SH-SY5Y (cell line): ENCODE measurements around the gene PIP5K1B.

Source experiments
- GATA2 ChIP-seq: IDR thresholded peaks from 2 replicates; pipeline ENCODE4 v1.6.1; 2011; ENCODE audit warnings: mild to moderate bottlenecking, low read depth, low read length
- GATA3 ChIP-seq: IDR thresholded peaks from 2 replicates; pipeline ENCODE4 v1.6.1; 2011; ENCODE audit warnings: low read depth, mild to moderate bottlenecking, low read length, moderate library complexity

Gene PIP5K1B

DNA sequence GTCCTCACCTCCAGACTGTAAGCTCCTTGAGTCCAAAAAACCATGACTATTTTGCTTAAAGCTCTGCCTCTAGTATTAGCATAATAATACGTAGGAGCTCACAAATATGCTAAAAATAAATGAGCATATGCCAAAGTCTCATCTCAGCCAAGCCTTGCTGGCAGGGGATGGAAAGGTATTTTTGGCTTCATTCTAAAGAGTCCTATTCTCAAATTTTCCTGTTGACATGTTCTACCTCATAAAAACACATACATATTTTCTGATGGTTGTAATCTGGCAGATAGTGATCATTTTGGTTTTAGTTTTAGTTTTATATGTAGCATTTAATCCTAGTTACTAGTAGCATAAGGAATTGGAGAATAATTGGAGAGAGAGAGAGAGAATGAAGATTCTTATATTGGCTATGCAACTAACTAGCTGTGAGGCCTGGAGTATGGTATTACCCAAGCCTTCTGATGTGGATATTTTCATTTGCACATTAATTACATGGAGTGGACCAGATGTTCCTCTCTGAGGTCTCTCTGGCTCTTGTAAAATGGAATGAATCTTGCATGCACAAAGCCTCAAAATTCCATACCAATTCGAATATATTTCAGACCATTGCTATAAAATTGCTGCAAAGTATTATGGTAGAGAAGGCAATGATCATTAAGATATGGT is 55.8 kb downstream of the PIP5K1B start:
- TF ChIP-seq GATA3 (no peak), GATA2 (no peak)

DNA sequence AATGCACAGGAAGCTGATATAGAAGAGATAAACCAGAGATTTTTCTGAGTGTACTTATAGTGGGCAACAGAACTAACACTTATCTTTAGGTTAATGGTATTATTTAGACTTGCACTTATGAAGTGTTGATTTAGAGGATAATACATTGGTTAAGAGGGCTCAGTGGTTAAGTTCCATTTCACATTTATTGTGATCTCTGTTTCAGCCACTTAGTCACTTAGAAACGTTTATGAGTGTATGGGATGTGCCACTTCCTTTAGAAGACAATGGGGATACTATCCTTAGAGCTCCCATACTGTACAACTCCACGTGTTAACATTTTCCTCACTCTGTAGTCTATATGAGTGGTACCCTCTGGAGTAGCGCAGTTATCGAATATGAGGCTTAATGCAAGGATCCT is 57.5 kb downstream of the PIP5K1B start:
- no peak for TF ChIP-seq GATA2
- TF ChIP-seq GATA3: no peak

DNA sequence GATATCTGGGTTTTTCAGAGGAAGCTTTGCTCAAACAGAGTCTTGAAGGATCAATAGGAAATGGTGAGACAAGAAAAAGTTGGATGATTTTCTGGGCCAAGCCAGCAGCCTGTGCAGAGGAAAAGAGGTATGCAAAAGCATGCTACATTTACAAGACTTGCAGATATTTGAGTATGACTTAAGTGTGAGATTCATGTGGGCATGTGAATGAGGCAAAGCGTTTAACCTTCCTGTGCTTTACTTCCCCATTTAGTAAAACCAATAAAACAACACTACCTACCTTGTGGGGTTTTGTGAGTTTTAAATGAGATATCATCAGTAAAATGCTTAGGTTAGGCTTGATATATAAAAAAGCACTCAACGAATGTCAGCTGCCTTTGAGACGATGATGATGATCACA is 58.1 kb downstream of the PIP5K1B start:
- TF ChIP-seq GATA2: no peak
- TF ChIP-seq GATA3: no peak

DNA sequence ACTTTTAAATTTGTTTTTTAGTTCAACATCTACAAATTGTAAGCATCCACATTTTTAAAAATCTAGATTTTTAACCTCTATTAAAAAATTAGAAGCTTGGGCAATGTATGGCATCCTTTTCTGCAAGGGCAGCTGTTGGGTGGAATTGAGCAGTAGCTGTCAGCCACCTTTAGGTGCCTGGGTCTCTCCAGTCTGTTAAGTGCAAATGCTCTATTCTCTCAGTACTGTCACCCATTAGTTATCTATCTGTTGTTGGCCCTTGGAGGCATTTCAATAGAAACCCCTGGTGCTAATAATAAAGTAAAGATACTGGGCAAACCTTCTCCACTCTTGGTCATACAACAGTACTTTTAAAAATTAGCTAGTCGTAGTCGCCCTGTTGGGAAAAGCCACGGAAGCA is 63.6 kb downstream of the PIP5K1B start:
- TF ChIP-seq GATA2 (no peak), GATA3 (no peak)

DNA sequence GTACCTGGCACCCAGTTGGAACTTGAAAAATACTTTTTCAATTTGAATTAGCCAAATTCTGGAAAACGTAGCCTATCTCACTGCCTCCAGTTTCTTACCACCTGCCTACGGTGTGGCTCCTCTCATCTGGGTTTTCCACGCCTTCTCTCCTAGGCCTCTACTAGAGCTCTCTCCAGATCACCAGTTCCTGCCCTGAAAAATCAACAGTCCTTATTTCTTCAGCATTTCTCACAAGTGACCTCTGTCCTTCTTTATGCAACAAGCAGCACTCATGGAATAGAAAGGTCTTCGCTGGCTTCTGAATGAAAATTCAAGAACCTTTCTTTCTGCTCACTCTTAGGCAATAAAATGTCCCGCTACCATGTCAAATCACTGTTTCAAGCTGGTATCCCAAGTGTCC is 64.8 kb downstream of the PIP5K1B start:
- TF ChIP-seq GATA2 (no peak), GATA3 (no peak)

- TF ChIP-seq GATA3 (no peak), GATA2 (no peak)
Observed at GRCh38 chr9:68771376-68771775, 66.3 kb downstream of the PIP5K1B start.

DNA sequence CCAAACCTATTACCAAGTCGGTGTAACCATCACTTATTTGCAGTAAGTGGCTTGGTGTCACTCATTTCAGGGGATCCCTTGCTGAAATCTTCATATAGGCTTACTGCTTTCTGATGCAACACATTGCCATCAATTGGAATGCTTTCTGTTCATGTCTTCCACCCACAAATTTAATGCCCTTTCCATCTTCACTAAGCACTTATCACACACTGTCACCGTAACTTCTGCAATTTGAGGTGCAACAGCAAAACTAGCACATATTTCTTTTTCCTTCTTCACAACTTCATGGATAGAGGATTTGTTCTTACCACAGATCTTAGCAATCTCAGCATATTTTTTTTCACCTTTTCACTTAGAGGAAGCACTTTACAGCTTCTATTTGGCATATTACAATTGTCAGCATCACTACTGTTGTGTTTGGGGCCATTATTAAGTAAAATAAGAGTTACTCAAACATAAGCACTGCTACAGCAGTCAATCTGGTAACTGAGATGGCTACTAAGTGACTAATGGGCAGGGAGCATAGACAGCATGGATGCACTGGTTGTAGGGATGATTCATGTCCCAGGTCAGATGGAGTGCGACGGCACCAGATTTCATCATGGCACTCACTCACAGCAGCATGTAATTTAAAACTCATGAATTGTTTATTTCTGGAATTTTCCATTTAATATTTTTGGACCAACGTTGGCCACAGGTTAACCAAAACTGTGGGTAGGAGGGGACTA is 70.1 kb downstream of the PIP5K1B start:
- TF ChIP-seq GATA3: no peak
- no peak for TF ChIP-seq GATA2

- TF ChIP-seq GATA3 (no peak), GATA2 (no peak)
Observed at GRCh38 chr9:68777070-68777763, 72.2 kb downstream of the PIP5K1B start.

- no peak for TF ChIP-seq GATA3
- no peak for TF ChIP-seq GATA2
Observed at GRCh38 chr9:68778635-68779034, 73.6 kb downstream of the PIP5K1B start.

- TF ChIP-seq GATA2 (no peak), GATA3 (no peak)
Observed at GRCh38 chr9:68779558-68780379, 74.7 kb downstream of the PIP5K1B start.

- TF ChIP-seq GATA3 (no peak), GATA2 (no peak)
Observed at GRCh38 chr9:68780380-68780712, 75.3 kb downstream of the PIP5K1B start.

- TF ChIP-seq GATA2: no peak
- no peak for TF ChIP-seq GATA3
Observed at GRCh38 chr9:68780720-68781119, 75.7 kb downstream of the PIP5K1B start.

GRCh38 chr9:68781928-68782327 is 76.9 kb downstream of the PIP5K1B start:
- TF ChIP-seq GATA2 (no peak), GATA3 (no peak)

DNA sequence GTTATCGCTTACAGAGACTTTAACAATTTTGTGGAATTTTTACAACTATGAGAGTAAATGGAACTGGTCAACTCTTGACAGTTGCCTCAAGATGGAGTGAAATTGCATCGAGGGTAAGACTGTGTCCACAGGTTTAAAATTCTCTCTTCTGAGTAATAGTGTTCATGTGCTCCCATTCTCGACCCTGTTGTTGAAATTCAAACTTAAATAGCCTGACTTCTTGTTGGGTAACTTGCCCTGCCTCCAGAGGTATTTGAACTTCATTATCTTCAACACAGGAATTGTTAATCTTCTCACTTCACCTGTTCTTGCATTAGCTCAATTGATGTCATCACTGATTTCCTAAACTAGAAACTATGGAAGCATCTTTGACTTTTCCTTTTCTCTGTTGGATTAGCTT is 77.5 kb downstream of the PIP5K1B start:
- TF ChIP-seq GATA2: no peak
- TF ChIP-seq GATA3: no peak

DNA sequence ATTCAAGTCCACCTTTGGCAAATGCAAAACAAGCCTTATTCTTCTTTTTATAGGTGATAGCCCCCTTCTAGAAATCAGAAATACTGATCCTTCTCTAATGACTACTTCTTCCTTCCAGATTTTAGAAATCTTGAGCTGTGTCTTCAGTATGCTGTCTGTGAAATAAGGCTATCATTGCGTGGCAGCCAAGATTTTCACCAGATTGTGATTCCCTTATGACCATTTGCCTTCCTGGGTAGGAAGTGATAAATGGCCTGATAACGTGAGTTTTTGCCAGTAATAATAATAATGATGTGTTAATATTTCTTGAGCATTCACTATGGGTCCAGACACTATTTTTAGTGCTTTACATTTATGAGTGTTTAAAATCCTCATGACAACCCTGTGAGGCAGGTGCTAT is 80.9 kb downstream of the PIP5K1B start:
- no peak for TF ChIP-seq GATA3
- TF ChIP-seq GATA2: no peak
